NCI-H2196 (cell line): Measurements from ENCODE around the gene IFT43.
"Not testable (repeated sequence)": the region's sequence is repeated elsewhere in the genome, so short reads cannot be mapped to it uniquely, and the experiment has no call there.

Experiments used
- DNase-seq: peaks from one replicate; lab custom pipeline; 2025; ENCODE audit not compliant: unreplicated experiment; lab: John Stamatoyannopoulos, UW

Gene IFT43

DNA sequence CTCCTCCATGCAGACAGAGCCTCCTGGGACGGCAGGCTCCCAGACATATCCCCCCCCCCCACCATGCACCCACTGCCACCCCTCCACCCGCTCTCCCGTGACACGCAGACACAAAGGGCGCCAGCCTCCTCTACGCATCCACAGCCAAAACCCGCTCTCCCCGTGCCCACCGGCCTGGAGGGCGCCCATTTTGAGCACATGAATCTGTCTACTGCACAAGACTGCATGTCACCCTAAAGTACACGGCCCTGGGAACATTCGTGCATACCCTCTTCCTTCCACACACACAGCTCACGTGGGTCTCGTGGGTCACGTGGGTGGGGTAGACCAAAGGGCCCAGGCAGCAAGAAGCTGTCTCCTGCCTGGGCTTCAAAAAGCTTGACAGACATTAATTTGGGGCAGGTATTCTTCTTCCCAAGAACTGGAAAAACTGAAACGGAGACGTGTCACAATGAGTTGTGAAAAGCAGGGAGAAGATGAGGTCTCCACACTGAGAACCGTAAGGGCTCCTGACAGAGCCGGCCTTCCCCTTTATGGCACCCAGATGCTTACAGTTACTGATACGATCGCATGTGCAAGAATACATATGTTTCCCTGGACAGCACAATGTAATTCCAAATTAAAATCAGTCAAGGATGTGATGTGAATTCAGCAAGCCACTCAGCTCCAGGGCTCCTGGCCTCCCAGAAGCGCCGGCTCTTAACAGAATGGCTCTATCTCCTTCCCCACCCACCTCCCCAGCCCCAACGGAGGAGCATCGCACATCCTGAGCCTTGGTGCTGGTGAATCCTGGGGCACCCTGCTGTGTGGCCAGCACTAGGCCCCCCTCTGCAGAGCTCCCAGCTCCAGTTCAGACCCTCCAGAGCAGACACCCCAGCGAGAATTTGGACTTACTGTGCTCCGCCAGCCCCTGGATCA lies 5.7 kb upstream of the IFT43 start:
- DNase-seq: no peak

DNA sequence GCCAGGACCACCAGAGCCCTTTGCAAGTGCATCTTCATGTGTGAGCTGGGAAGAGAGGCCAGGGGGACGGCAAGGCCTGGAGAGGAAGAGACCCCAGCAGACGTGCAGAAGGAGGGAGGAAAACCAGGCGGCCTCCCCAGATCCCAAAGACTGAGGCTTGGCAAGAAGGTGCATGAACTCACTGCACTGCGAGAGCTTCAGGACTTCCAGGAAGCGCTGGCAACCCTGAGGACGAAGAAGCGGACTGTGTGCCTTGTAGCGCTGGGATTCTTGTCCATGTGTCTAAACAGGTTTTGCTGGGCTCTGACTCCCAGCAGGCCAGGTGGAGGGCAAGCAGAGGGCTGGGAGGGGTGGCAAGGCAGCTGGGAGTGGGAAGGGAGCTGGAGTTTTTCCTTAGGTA lies 4.7 kb upstream of the IFT43 start:
- DNase-seq: no peak

DNA sequence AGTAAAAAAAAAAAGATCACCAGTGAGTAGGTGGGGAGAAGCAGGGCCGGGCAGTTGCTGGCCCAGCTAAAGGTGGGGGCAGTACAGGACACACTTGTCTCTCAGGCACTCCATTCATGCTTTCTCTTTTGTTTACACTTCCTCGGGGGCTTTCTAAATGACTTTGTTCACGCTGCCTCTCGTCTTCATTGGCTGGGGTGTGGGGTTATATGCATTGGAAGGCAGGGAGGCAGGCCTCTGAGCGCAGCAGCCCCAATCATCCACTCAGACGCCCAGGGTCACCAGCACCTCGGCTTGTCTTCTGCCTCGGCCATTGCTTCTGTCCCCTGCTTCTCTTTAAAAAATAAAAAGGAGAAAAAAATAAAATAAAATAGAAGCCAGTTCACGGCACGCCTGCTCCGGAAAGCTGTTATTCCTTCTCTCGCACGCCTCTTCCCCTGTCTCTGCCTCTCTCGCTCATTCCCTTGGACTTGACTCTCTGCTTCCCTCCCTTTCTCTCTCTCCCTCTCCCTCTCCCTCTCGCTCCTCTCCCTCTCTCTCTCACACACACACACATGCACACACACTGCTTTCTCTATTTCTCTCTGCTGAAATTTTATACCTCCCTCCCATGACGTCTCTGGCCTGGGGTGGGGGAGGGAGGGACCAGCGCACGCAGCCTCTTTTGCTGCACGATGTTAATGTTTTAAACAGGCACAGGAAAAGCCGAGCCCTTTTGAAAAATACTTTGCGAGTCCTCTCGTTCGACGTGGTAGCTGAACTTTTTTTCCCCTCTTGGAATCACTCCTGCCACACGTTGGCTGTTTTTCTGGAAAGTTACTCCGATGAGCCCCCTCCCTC lies 3.9 kb upstream of the IFT43 start, which contains the start of gene TGFB3:
TGFB3 (minus strand) TSS at position 570 of the 840 bp plus-strand sequence. CDS start 1,102 bp downstream, outside the sequence.
- peak; percentile 66 for DNase-seq

DNA sequence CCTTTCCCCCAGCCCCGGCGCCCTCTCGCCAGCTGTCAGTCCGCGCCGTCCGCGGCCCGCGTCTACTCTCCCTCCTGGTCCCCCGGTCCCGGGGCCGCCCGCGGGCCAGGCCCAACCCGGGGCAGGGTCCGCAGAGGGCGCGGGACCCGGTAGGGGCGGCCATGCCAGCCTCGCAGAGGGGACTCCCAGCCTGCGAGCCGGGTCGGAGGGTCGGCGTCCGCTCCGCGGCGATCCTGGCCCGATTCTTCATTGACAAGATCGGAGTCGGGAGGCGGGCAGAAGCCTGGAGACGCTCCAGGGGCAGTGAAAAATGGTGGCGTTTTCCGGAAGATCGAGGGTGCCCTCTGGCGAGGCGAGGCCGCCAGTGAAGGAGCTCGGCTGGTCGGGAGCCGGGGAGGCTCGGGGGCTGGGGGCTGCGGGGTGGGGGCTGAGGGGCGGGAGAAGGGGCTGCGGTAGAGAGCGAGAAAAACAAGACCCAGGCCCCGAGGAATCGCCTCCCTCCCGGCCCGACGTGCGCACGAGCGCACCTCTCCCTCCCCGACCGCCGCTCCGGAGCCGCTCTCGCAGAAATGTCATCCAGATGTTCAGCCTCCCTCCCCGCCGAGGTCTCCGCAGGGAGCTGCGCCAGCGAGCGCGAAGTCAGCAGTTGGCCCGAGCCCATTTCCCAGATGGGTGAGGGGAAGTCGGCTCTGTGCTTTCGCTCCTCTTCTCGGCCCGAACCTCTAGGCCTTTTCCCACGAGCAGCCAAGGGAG lies 3.1 kb upstream of the IFT43 start:
- peak; percentile 82 for DNase-seq

DNA sequence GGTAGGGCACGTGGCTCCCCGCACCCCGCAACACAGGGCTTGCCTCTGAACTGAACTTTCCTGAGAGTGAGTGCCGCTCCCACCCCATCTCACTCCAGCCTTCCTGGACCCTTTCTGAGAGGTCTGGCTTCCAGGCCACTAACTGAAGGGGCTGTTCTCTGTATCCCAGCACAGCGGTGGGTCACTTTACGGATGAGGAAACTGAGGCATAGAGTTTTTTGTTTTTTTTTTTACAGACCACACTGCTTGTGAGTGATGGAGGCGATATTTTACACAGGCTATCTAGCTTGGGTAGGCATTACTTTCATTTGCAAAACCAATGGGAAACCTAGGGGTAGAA lies 2.6 kb upstream of the IFT43 start:
- DNase-seq: no peak

DNA sequence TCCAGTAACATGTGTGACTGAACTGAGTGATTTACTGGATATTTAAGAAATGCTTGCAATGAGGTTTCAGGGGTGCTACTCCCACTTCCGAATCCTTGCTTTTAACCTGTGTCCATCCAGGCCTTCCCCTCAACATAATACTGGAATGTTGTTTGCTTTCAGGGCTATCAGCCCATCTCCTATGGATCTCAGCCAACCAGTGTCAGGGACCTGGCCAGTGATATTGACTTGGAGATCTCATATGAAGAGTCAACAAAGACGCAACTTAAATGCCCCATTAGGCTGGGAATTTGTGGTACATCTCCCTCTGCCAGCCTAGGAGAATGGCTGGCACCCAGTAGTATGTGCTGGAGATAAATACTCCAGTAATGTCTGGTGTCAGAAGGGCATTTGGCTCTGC lies 889 bp upstream of the IFT43 start:
- peak; percentile 41 for DNase-seq

DNA sequence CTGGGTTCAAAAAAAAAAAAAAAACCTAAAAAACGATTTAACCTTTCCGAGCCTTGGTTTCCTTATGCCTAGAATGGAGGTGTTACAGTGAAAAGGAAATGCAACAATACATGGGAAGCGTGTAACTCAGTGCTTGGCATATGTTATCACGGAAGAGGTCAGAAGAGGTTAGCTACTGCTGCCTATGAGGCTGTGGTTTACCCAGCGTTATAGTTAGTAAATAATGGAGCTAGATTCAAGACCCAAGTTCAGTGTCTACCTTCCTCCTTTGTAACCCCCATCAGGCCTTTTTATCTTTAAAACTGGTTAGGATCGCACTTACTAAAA lies 839 bp downstream of the IFT43 start:
- no peak for DNase-seq

DNA sequence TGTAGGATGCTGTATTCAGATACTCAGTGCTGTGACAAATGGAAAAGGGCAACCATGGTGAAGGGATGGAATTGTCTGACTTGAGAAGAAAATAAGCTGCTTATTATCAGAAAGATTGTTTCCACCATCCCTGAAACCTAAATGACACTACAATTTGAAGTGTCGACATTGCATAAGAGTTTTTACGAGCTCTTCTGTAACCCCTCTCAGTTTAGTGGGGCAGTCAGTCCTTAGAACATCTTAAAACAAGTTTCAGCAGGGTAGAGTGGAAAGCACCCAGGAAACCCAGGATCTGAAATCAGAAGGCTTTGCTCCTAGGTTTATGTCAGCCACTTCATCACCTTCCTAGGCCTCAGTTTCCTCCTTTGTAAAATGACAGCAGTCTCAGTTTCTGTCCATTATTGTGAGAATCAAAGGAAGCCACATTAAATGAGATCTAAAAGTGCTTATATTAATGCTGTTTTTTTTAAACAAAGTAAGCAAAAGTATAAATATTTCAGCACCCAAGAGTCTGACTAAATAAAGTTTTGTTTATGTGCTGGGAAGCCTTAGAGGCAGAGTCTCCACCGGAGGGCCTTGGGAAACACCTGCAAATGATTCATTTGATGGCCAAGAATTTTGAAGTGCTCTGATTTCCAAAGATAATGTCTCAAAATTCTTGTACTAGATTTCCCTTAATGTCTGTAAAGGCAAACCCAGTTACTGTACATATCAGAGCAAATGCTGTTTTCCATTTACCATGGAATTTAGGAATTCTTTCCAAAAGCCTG lies 1.8 kb downstream of the IFT43 start:
- DNase-seq: no peak

DNA sequence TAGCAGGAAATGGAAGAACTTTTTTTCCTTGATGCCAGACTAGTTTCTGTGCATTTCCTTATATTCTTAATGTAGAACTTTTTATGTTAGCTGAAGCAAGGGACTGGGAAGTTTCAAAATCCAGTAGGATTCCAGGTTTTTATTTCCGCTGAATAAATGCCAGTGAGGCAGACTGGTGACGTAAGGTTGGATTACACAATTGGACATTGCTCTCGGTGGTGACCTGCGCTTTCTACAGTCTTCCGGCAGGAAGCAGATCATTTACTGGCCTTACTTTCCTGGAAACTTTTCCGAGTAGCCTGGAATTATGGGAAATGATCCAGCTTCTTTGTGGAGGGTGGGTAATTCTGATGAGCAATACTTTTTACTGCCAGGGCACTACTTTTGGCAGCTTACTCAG lies 3.6 kb downstream of the IFT43 start:
- DNase-seq: no peak

DNA sequence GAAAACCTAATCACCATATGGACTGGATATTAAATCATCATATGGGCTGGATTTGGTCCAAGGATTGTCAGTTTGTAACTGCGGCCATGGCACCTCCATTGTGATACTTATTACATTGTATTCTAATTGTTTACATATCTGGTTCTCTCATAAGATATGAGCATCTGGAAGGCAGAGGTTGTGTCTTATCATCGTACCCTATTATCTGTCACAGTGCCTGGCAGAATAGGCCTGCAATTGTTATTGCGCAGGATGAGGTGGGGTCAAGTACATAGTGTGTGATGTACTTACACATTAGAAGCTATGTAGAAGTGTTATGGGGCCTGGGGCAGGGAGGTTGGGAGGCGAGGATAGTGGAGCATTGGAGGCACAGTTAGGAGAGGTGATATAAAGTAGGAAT lies 4.7 kb downstream of the IFT43 start:
- DNase-seq: no peak

DNA sequence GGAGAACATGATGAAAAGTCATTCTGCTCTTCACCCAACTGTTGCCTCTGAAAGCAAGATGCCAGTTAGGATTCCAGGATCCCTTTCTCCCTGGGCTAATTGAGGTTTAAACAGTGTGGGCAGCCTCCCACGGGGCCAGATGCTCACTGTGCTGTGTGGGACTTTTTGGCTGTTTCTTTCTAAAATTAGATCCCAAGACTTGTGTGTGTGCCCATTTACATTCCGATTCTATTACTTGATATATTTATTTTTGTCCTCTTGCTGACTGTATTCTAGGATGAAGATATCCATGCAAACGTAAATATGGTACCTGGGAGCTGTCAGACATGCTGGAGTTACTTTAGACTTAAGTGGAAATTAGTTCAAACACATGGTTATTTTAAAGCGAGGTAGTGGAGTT lies 6.2 kb downstream of the IFT43 start:
- no peak for DNase-seq

DNA sequence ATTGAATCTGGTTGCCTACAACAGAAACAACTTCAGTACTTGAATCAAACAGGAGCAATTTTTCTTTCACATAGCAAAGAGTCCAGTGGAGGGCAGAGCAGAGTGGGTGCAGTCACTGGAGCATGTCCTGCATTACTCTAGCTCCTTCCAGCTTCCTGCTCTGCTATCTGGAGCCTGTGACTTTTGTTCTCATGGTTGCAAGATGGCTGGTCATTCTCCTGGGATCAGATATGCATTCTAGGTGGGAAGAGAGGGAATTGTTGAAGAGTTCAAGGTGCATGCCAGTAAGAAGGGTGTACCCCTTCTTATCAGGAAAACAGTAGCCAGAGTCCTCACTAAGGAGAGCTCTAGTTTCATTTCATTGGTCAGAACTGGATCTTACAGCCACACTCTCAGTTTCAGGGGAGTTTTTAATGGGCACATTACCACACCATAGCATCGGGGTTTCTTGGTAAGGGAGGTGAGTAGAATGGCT lies 8.0 kb downstream of the IFT43 start:
- no peak for DNase-seq

DNA sequence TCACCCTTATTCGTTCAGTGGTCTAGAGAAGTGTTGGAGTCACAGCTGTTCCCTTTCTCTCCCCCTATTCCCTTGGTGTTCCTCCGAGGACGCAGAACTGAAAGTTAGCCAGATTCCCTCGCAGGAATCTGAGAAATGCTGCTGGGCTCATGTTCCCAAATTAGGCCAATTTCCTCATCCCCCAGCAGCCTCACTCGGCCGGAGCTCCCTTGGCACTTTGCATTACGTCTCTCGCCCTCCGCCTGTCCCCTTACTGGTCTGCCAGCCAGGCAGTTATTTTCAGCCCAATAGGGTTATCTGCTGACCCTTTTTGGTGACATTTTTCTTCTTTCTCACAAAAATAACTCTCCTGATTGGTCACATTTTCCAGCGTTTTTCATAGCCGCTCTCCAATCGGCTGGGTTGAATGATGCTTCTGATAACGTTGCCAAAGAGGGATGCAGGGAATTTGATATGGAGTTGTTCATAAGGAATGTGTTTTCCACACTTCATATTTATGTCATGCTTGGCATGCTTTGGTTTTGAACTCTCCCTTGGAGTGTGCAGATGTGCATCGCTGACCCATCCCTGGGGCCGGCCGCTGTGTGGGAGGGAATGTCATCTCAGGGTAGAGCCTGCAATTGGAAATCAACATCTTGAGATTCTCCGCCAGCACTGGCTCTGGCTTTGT lies 9.9 kb downstream of the IFT43 start:
- DNase-seq: no peak

DNA sequence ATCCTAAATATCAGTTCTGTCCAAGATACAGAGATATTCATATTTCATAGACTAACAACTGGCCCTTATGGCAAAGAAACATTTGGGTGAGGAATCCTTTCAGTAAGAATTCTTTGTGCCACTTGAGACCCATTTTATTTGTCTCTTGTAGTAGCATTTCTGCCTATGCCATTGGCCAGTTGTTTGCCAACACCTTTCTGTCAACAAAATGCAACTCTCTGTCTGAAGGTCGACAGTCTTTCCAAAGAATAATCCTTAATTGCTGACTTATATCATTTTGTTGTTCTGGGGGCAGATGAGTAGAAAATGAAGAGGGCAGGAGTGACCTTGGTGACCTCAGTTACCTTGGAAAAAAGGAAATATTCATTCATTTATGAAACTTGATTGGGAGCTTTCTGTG lies 10.9 kb downstream of the IFT43 start:
- DNase-seq: no peak

DNA sequence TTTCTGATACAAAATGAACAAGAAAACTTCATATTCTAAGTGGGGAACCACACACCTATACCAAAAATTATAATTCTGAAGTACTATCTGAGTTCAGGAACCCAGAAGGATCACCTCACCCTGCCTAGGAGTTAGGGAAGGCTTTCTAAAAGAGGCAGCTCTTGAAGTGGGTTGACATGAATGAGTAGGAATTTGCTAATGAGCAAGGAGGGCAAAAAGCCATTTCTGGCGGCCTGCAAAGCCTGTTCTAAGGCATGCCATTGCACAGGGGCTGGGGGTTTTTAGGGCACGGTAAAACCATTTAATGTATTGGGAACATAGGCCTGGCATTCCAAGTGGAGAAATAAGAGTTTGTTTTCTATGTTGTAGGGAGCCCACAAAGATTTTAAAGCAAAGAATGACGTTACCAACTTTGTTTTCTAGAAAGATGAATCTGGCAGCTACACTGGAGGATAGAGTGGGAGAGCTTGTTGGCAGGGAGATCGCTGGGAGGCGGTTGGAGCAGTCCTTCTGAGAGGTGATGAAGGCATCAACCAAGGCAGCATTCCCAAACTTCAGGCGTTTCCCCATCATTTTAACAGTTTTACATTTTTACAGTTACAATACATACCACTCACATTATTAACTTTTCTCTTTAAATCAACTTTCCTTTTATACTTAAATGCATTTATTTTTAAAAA lies 14.1 kb downstream of the IFT43 start:
- no peak for DNase-seq

DNA sequence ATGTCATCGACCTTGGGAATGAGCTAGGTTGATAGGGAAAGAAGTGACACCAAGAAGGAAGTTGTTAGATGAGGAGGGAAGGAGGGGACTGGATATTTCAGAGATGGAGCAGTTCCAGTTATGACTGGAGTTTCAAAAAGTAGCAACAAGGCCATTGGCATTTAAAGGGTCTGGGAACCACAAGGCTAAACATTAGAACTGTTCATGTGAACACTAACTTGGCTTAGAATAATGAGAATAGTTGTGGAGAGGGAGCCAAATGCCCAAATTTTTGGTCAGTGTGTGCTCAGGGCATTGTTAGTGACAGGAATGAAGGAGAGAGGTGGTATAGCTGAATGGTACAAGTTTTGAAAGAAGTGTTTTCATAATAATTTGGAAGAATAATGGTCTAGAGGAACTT lies 16.8 kb downstream of the IFT43 start:
- DNase-seq: no peak

DNA sequence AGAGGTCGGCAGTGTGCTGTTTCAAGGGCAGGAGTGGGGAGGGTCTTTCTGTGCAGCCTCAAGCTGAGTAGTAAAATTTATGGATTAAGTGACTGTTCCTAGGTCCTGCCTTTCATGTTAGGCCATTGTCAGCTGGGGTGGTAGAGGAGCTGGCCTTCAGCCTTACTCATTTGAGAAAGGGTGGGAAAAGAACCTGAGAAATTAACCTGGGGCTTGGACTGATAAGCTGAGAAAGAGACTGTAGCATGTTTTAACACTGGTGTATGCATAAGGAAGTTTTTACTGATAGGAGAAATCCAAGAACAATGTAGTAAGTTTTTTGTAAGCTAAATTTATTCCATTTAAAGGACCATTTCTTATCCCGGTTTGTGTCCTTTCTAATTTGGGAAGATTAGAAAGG lies 20.7 kb downstream of the IFT43 start:
- no peak for DNase-seq

DNA sequence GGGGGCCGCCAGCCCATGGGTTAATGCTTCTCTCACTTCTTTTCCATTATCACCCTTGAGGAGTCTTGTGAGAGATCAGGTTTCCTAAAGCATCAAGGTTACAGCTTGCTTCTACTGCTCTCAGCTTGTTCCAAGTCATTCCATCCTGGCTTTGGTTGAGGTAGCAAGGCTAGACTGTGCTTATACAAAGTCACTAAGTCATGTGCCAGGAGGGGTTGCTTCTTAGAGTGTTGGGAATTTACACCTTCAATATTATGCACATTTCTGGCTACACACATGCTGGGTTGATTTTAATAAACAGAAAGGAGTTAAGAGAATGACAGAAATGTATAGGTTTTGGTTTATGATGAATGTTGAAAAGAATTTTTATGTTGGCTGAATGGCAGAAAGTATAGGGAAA lies 21.8 kb downstream of the IFT43 start:
- DNase-seq: no peak

DNA sequence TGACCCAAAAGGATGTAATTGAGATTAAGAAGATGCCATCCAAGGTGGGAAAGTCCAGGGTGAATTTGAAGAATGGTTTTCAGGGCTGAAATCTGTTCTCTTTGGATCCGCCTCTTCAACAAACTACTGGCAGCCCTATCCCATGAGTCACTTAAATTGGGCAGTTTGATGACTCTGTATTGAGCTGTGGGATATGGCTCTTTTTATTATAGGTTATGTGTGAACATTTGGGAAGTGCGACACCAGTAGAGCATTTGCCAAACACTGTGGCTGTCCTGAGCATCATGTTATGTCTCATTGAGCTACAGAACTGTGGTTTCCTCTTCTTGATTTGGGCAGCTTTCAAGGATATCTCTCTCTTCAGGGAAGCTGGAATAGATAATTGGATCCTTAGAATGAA lies 22.3 kb downstream of the IFT43 start:
- no peak for DNase-seq

DNA sequence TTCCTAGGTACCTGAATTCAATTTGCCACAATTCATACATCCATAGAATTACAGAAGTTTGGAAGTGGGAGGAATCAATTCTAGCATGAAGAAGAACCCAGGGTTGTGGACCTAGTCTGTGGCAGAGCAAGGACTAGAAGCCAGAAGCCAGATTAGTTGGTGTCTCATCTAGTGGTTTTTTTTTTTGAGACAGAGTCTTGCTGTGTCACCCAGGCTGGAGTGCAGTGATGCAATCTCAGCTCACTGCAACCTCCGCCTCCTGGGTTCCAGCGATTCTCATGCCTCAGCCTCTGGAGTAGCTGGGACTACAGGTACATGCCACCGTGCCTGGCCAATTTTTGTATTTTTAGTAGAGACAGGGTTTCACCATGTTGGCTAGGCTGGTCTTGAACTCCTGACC lies 24.1 kb downstream of the IFT43 start:
- not testable (repeated sequence) for DNase-seq
